Sigmoid colon (tissue), 7 donors: ENCODE measurements around the gene YARS1. TPM values are rescaled to one million over a fixed set of nuclear protein-coding genes. Genes with fewer than 3 reads are reported as not detected.

Experiments
- DNase-seq: peaks from one replicate; pipeline ENCODE4 v3.0.0-alpha.2; 2019
- H3K27ac ChIP-seq, 4 donors: fragments of 200-600 bp; sonication (generic); one replicate each; pipeline ENCODE4 v1.5.1; 2016 to 2019; ENCODE audit warnings: mild to moderate bottlenecking in 1 of 4
- H3K27me3 ChIP-seq, 3 donors: fragments of 200-600 bp; sonication (generic); one replicate each; pipeline ENCODE4 v1.5.1; 2019; ENCODE audit warnings: mild to moderate bottlenecking in 1 of 3
- H3K36me3 ChIP-seq, 4 donors: fragments of 200-600 bp; sonication (generic); one replicate each; pipeline ENCODE4 v1.5.1; 2016 to 2019
- H3K4me1 ChIP-seq, 4 donors: fragments of 200-600 bp; sonication (generic); one replicate each; pipeline ENCODE4 v1.5.1; 2017 to 2019
- H3K4me3 ChIP-seq, 4 donors: fragments of 200-600 bp; sonication (generic); one replicate each; pipeline ENCODE4 v1.5.1; 2017 to 2019; ENCODE audit warnings: mild to moderate bottlenecking in 2 of 4, moderate library complexity in 1 of 4
- H3K9me3 ChIP-seq, 4 donors: fragments of 200-600 bp in 3 of 4; sonication (generic) in 3 of 4; one replicate each; pipeline versions ENCODE4 v1.5.1 to v1.6.1; 2013 to 2019
- CTCF ChIP-seq, 4 experiments: fragments of 450-650 bp in 3 of 4; fragments of 200-600 bp in 1 of 4; IDR thresholded peaks; one replicate each; pipeline ENCODE4 v1.5.1; 2016 to 2019; ENCODE audit warnings: antibody characterized with exemption in 4 of 4, mild to moderate bottlenecking in 3 of 4, moderate library complexity in 2 of 4
- EP300 ChIP-seq, 4 donors: sonication (generic); formaldehyde crosslinking; IDR thresholded peaks; one replicate each; pipeline ENCODE4 v1.6.1; 2017; ENCODE audit warnings: antibody characterized with exemption in 4 of 4
- POLR2A ChIP-seq, 2 donors: fragments of 450-650 bp; IDR thresholded peaks; one replicate each; pipeline ENCODE4 v1.6.1; 2016; ENCODE audit warnings: antibody characterized with exemption in 2 of 2, mild to moderate bottlenecking in 2 of 2, moderate library complexity in 2 of 2
- POLR2AphosphoS5 ChIP-seq, 4 donors: sonication (generic); formaldehyde crosslinking; IDR thresholded peaks; one replicate each; pipeline ENCODE4 v1.6.1; 2017; ENCODE audit warnings: antibody characterized with exemption in 4 of 4
- WGBS, 2 donors: extraction: QIAGEN DNeasy Blood & Tissue Kit; methylation state at CpG; one replicate each; pipeline ENCODE4 v1.1.7; 2013; 5-methylcytosine and 5-hydroxymethylcytosine counted together
- intact Hi-C: fragments of 100-400 bp; cut with DNase I; formaldehyde crosslinking; loops from one replicate; pipeline ENCODE4 v1.15.1; 2023
- polyA plus RNA-seq, 3 donors: library from polyadenylated mRNA; stranded (reverse); fragments of 200-250 nt; gene quantifications; one replicate each; pipeline ENCODE4 v1.2.3, GENCODE V29; 2013
- total RNA-seq, 4 donors: library from RNA; depleted of rRNA; stranded (reverse); fragments of >200 nt; gene quantifications; one replicate each; pipeline ENCODE4 v1.1.0, GENCODE V29; 2016
- donor health status: healthy with polysubstance abuse.
- donor health status: Bipolar disorder and iron deficiency.
- donor health status: healthy.

Gene YARS1
- total and polyA plus RNA-seq, 7 donors = 28.7 to 65.2 (median 33.6) TPM

- no peaks in the 10 kb centered on the region for H3K9me3 ChIP-seq
- no peaks in the 10 kb centered on the region for H3K27me3 ChIP-seq
- no peak overlapping the region for H3K4me3 ChIP-seq
- no peaks in the 10 kb centered on the region for H3K36me3 ChIP-seq
- TF ChIP-seq POLR2AphosphoS5 (IDR thresholded peaks at IDR 0.05) (no peak), POLR2A (IDR thresholded peaks at IDR 0.05) (no peak), EP300 (IDR thresholded peaks at IDR 0.05) (no peak), CTCF (IDR thresholded peaks at IDR 0.05) (no peak)
- H3K27ac ChIP-seq = peak overlapping the region in 2 of 4 donors; percentile 53 to 80
- DNase-seq = no peak
- peaks cover 0 to 57% (median 39%) of the 10 kb centered on the region in 4 donors for H3K4me1 ChIP-seq
- intact Hi-C loops = no loop called here
- 16 to 33% methylated on average over 2 of the region's 2 CpGs for WGBS, 2 donors
Observed at GRCh38 chr1:32761936-32762335, 55.2 kb downstream of the YARS1 start.

GRCh38 chr1:32761253-32761877 lies 55.8 kb downstream of the YARS1 start:
- Histone ChIP-seq H3K9me3 (no peaks in the 10 kb centered on the region), H3K4me3 (no peak overlapping the region), H3K27ac (peak overlapping the region in 3 of 4 donors; percentile 31 to 80 (median 53)), H3K4me1 (peaks cover 0 to 52% (median 34%) of the 10 kb centered on the region in 4 donors), H3K27me3 (no peaks in the 10 kb centered on the region), H3K36me3 (no peaks in the 10 kb centered on the region)
- DNase-seq = no peak
- no peak for TF ChIP-seq CTCF (IDR thresholded peaks at IDR 0.05)
- no peak for TF ChIP-seq EP300 (IDR thresholded peaks at IDR 0.05)
- no peak for TF ChIP-seq POLR2A (IDR thresholded peaks at IDR 0.05)
- TF ChIP-seq POLR2AphosphoS5 (IDR thresholded peaks at IDR 0.05) = no peak
- WGBS, 2 donors = 9 to 35% methylated on average over 10 of the region's 10 CpGs
- intact Hi-C loops = no loop called here

GRCh38 chr1:32759997-32760623 lies 57.0 kb downstream of the YARS1 start:
- Histone ChIP-seq H3K27ac (peak overlapping the region in 3 of 4 donors; percentile 18 to 80 (median 39)), H3K4me1 (peaks cover 0 to 43% (median 25%) of the 10 kb centered on the region in 4 donors), H3K27me3 (no peaks in the 10 kb centered on the region), H3K36me3 (no peaks in the 10 kb centered on the region), H3K9me3 (no peaks in the 10 kb centered on the region), H3K4me3 (no peak overlapping the region)
- TF ChIP-seq CTCF (IDR thresholded peaks at IDR 0.05) (no peak), POLR2AphosphoS5 (IDR thresholded peaks at IDR 0.05) (no peak), POLR2A (IDR thresholded peaks at IDR 0.05) (no peak), EP300 (IDR thresholded peaks at IDR 0.05) (no peak)
- WGBS, 2 donors = 13 to 65% methylated on average over 14 of the region's 14 CpGs
- intact Hi-C loops = no loop called here
- no peak for DNase-seq

GRCh38 chr1:32759521-32759981 lies 57.6 kb downstream of the YARS1 start:
- H3K9me3 ChIP-seq = no peaks in the 10 kb centered on the region
- WGBS, 2 donors = 11 to 46% methylated on average over 5 of the region's 5 CpGs
- H3K27ac ChIP-seq = peak overlapping the region in 3 of 4 donors; percentile 18 to 80 (median 39)
- intact Hi-C loops = no loop called here
- no peaks in the 10 kb centered on the region for H3K27me3 ChIP-seq
- TF ChIP-seq POLR2AphosphoS5 (IDR thresholded peaks at IDR 0.05) (no peak), EP300 (IDR thresholded peaks at IDR 0.05) (no peak), CTCF (IDR thresholded peaks at IDR 0.05) (no peak), POLR2A (IDR thresholded peaks at IDR 0.05) (no peak)
- no peak for DNase-seq
- no peak overlapping the region for H3K4me3 ChIP-seq
- H3K36me3 ChIP-seq = no peaks in the 10 kb centered on the region
- H3K4me1 ChIP-seq = peaks cover 0 to 43% (median 26%) of the 10 kb centered on the region in 4 donors
